Measurements from ENCODE around the gene KMT2C.

DNA sequence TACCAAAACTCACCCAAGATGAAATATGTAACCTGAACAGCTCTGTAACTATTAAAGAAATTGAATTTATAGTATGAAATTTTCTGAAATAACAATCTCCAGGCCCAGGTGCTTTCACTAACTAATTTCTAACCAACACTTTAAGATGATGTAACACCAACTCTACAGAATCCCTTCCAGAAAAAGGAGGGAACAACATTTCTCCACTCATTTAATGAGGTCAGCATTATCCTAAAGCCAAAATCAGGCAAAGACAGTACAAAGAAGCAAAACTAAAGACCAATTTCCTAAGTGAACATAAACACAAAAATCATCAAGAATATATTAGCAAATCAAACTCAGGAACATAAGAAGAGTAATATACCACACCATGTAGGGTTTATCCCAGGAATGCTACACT lies 65.5 kb downstream of the KMT2C start:
- TF ChIP-seq CTCF (IDR thresholded peaks at IDR 0.05; ENCODE audit: poor library complexity, severe bottlenecking) (no peak), EZH2 (IDR thresholded peaks at IDR 0.05; ENCODE audit: borderline replicate concordance, insufficient read depth, low read length, poor library complexity, severe bottlenecking) (no peak), SMC3 (conservative IDR thresholded peaks at IDR 0.05; ENCODE audit: poor library complexity) (no peak), EP300 (conservative IDR thresholded peaks at IDR 0.05; ENCODE audit: poor library complexity, severe bottlenecking) (no peak), POLR2AphosphoS5 (IDR thresholded peaks at IDR 0.05) (no peak), REST (IDR thresholded peaks at IDR 0.05; ENCODE audit: borderline replicate concordance) (no peak), TAF1 (IDR thresholded peaks at IDR 0.05; ENCODE audit: low read depth) (no peak)
